Measurements from ENCODE around the gene PHC2.

DNA sequence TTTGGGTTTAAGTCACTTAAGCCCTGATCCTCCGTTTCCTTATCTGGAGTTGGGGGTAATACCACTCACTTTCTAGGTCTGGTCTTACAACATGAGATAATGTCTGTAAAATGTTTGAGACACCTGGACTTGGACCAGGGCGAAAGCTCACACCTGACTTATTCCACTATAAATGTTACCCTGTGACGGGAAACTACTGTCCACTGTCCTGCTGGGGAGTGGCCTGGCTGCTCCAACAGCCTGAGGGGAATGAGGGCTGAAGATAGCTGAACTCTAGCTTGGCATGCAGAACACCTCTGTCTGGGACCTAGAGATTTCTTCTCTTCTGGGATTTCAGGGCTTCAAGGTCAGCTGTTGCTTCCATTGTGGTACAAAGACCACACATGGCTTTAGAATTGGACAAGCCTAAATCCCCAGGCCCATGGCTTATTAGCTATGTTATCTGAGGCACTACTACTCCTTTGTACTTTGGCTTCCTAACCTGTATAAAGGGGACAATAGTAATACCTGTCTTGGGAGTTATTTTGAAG lies 100.5 kb downstream of the PHC2 start:
- TF ChIP-seq, protein P1, sequence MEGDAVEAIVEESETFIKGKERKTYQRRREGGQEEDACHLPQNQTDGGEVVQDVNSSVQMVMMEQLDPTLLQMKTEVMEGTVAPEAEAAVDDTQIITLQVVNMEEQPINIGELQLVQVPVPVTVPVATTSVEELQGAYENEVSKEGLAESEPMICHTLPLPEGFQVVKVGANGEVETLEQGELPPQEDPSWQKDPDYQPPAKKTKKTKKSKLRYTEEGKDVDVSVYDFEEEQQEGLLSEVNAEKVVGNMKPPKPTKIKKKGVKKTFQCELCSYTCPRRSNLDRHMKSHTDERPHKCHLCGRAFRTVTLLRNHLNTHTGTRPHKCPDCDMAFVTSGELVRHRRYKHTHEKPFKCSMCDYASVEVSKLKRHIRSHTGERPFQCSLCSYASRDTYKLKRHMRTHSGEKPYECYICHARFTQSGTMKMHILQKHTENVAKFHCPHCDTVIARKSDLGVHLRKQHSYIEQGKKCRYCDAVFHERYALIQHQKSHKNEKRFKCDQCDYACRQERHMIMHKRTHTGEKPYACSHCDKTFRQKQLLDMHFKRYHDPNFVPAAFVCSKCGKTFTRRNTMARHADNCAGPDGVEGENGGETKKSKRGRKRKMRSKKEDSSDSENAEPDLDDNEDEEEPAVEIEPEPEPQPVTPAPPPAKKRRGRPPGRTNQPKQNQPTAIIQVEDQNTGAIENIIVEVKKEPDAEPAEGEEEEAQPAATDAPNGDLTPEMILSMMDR (IDR thresholded peaks at IDR 0.05; ENCODE audit: insufficient read depth, low read length, poor library complexity, severe bottlenecking), result no peak
- no peak for TF ChIP-seq EZH2phosphoT487 (conservative IDR thresholded peaks at IDR 0.05; ENCODE audit: low read length)
